ENCODE results near the gene CRHR2.
"Not testable (repeated sequence)": the region's sequence is repeated elsewhere in the genome, so short reads cannot be mapped to it uniquely, and the experiment has no call there.

CRHR2 gene

DNA sequence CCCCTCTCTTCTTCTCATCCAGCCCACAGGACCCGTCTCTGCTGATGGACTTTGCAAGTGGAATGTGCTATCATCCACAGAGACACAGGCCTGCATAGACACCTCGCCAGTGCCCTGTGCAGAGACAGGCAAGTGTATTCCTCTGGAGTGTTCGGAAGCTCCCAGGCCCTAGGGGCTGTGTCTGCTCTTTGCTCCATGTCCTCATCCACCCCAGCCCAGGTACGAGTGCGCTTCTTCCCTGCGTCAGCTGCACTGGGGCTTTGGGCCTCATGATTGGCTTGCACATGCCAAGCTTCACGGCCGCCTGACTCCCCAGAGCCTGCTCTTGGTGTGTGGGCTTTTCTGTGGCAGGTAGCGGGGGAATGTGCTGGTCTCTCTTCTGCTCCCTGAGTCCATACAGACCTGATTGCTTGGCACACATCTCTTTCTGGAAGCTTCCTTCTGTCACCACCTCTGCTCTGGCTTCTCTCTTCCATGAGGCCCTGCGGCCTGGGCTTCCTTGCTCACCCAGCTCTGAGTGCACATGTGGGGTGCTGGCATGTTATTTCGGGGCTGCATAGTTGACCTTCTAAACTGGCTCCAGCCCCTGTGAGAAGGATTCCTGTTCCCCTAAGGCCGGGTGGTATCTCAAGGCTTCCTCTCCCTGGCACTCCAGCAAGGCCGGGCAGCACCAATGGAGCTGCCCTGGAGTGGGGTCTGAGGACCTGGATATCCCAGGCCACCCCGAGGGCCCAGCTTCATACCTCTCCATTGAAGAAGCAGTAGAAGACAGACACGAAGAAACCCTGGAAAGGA, 27.8 kb downstream of the CRHR2 start:
- no peak for DNase-seq (ENCODE audit: low spot score)

DNA sequence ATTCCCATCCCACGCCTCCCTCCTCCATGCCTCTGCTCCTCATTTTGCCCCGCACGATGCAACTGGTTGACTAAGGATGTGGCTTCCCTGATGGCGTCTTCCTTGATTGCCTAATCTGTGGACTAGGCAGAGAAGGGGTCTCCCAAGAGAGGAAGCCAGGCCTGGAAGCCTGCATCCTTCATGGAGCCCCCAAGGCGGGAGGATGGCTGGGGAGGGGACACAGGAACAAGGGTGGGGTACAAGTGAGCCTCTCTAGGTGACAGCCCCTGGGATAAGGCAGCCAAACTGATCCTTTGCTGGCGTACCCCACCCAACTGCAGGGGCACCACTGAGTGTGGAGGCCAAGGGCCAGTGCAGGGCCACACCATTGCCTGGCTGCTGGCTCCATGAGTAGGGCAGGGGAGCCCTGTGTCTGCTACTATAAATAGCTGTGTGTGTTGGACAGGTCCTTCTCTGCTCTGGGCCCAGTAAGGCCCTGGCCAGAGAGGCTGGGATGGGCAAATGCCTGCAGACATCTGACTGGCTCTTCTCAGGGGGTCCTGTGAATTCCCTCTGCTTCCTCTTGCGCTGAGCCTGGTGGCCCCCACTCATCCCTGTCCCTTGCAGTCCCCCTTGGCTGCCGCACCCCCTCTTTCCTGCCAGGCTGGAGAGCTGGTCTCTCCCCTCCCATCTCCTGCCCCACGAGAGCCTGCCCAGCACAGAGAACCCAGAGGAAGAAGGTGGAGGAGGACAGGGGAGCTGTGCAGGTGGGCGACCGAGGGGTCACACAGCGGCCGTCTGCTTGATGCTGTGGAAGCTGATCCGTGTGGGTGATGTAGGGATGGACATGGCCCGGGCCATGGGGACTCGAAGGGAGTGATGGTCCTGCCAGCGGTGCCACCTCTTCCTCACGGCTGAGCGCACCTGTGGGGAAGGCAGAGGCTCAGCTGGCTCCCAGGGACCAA, 29.3 kb downstream of the CRHR2 start:
- DNase-seq (ENCODE audit: low spot score) = no peak

DNA sequence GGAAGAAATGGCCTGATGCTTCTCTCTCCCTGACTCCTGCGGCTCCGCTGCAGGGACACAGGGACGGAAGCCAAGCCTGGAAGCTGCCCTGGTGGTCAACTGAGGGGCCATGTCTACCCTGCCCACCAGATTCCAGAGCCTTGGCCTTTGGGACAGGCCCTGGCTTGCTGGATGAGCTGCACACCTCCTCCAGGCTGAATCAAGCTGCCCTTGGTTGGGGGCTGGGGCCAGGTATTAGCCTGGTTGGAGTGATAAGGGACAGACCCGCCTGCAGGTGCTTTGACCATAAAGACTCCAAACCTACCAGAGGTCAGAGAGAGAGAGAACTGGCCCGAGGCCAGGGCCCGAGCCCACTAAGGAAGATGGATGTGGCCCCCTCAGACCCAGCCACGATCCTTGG, 30.1 kb downstream of the CRHR2 start:
- no peak for DNase-seq (ENCODE audit: low spot score)

DNA sequence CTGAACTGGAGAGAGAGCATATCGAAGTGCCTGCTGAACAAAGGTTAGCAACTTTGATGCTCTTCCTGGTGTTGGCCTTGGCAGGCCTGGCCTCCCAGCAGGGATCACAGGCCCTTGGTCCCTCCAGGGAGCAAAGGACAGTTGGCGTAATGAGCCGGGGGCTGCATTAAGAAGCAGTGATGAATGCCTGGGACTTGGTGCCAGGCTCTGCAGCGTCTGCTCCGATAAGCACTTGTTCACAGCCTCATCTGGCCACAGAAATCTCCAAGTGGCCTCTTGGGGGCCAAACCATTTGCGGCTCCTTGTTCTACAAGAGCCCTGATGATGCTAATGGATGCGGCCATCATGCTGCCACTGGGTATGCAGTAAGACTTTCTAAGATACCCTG, 31.8 kb downstream of the CRHR2 start:
- DNase-seq (ENCODE audit: low spot score) = no peak

DNA sequence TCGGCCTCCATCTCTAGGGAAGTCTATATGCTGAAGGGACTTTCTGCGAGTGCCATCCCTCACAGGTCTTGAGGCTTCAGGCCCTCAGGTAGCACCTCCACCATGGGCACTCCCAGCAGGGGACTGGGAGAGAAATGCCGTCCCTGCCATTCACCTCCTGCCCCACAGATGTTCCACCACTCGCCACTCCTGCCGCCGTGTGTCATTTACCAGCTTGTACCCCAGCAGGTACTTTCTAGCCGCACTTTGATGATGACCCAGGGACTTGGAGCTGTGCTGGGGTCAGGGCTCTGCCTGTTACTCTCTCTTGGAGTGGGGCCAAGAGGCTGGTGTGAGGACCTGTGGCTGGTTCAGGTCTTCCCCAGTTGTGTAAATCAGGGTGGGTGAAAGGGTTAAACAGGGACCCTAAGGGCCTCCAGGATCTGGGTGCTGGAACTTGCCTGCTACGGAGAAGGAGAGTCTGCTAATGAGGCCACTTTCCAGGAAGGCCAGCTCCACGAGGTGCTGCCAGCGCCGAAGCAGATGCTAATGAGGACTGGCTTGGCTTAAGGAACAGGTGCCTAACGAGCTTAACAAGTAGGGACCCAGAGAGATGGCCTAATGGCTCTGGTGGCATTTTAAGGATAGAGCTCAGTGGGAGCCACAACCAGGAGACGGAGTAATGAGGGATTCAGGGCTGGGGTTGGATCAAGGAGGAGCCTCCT, 32.4 kb downstream of the CRHR2 start:
- no peak for DNase-seq (ENCODE audit: low spot score)

DNA sequence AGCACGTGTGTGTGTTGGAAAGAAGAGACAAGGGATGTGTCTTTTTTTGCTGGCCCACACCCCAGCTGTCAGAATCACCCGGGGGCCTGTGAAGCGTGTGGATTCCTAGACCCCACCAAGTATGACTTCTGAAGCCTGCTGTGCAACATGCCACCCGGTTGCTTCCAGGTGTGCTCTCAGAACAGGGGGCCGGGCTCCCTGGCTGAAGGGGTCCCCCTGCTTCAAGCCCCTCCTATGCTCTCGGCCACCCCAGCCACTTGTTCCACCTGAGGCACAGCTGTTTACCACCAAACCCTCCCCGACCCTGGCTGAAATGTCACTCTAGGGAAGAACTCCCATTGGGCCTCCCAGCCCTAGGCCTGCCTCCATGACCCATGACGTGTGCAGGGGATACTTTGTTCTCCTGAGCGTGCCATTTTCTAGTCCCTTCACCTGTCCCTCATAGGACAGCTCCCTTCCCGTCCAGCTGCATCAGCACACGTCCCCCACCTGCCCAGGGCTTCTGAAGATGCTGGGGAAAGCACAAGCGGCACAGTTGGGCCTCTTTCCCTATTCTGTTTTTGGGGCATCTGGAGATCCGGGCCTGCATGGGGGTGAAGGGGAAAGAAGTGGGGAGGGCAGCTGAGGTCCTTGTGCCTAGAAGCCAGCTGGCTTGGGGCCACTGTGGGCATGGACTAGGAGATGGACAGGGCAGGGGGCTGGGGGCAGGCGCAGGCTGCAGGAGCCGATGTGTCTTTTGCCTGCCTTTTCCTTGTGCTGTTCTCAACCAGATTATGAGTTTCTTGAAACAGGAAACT, 33.3 kb downstream of the CRHR2 start:
- no peak for DNase-seq (ENCODE audit: low spot score)

DNA sequence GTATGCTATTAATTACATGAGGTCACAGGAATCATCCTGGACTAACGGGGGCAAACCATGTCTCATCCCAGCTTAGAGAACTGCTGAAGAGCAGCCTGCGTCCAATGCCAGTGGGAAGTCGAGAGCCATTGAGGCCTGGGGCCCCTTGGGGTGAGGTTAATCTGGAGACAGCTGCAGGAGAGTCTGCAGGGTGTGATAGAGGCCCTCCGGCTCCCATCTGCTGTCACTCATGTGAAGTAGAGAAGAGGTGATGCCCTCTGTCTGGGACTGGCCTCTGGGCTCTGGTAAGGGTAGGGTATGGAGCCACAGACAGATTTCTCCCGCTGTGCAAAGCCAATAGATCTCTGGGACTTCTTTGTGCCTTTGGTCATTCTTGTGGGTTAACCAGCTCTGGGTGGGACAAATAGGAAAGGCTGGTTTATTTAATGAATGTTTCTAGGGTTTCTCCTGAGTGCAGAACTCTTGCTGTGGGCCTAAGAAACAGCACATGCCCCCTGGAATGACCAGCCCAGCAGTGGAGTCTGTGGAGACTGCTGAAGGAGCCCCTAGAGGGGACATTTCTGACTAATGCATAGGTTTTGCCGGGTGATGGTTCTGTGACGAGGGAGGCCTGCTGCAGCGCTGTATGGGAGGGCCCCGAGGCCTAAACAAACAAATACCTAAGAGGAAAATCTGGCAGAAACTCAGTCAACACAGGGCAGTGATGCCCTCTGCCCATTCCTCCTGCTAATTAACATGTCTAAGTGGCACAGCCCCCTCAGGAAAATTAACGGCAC, 34.5 kb downstream of the CRHR2 start:
- no peak for DNase-seq (ENCODE audit: low spot score)

DNA sequence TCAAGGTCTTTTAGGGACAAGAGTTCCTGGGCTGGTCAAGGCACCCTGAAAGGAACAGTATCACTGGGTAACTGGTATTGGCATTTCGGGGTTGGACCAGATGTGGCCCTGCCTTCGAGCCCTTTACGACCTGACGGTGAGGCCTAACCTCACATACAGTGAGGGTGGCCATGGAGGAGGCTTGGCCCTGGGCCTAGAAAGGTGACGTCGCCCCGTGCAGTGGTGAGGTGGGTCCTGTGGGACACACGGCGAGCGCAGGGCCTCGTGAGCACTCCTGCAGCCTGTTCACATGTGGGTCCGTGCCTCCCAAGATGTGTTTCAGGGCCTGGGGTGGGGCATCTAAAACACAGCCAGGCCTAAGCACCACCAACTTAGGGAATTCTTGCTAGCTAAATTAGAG, 36.1 kb downstream of the CRHR2 start:
- DNase-seq (ENCODE audit: low spot score) = no peak

DNA sequence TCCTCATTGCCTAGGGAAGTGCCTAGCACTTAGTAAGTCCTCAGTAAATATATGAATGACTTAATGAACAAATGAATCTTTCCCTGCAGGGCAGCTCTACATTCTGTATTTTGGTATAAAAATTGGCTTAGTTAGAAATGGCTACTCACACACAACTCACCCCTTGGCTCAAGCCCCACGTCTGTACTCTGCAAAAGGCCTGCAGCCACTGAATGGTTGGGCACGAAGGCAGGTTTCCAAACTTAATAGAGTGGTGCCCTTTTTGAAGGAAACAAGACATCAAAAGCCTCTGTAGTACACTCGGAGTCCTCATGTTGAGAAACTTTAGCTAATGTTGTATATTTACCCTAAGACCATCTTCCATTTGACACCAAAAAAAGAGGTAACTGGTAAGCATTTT, 36.6 kb downstream of the CRHR2 start:
- DNase-seq (ENCODE audit: low spot score) = no peak

DNA sequence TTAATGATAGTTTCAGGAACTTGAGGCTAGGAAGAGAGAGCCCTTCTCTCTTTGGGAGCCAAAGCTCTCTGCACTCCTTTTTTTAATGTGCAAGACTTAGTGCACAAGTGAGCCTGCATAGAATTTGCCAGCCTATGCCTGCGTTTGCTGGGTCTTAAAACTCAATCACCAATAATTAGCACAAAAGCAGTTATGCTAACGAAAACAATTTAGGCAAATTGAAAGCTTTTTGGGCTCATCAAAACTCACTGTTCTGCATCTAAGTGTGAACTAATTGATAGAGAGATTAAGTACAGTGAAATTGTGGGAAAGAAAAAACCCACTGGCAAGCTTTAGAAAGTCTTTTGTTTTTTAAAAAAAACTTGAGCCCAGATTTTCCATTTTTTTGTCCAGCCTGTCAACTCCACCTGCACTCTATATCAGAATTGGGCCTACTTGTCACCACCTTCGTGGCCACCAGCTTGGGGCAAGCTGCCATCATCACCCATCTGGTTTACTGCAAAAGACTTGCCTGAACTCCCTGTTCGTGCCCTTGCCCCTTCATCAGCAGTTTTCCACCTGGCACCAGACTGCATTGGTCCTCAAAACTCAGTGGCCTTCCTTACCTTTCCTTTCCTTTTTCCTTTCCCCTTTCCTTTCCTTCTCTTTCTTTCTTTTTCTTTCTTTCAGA, 37.8 kb downstream of the CRHR2 start:
- no peak for DNase-seq (ENCODE audit: low spot score)

DNA sequence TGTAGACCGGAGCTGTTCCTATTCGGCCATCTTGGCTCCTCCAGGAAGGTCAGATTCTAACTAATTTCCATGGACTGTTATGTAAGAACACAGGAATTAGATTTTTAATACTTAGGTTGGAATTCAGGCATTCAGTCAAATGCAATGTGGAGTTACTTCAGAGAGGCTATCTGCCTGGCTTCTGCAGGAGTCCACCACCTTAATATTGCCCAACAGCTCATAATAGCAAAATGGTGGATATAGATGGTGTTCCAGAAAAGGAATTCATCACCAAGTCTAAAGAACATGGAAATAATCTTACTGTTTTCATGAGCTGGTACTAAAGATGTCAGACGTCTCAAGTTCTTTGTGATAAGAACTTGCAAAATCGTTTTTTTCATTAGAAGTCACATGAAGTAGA, 39.5 kb downstream of the CRHR2 start:
- no peak for DNase-seq (ENCODE audit: low spot score)

DNA sequence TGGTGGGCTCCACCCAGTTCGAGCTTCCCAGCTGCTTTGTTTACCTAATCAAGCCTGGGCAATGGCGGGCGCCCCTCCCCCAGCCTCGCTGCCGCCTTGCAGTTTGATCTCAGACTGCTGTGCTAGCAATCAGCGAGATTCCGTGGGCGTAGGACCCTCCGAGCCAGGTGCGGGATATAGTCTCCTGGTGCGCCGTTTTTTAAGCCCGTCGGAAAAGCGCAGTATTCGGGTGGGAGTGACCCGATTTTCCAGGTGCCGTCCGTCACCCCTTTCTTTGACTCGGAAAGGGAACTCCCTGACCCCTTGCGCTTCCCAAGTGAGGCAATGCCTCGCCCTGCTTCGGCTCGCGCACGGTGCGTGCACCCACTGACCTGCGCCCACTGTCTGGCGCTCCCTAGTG, 39.9 kb downstream of the CRHR2 start:
- DNase-seq (ENCODE audit: low spot score) = not testable (repeated sequence)

DNA sequence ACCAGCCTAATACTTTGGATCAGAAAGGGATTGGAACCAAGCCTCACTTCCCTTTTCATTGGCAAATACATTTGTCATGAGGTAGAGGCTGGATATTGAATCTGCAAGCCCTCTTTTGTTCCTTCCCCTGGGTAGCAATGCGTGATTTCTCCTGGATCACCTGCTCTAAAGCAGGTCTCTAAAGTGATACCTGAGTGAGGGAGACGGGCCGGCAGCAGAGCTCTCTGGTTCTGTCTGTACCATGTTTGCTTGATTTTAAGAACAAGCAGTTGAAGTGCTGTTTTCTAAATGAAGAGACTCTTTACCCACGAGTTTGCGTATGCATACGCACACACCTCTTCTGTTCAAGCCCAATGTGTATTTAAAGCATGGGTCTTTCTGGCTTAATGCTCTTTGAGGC, 46.5 kb downstream of the CRHR2 start:
- DNase-seq (ENCODE audit: low spot score) = no peak

DNA sequence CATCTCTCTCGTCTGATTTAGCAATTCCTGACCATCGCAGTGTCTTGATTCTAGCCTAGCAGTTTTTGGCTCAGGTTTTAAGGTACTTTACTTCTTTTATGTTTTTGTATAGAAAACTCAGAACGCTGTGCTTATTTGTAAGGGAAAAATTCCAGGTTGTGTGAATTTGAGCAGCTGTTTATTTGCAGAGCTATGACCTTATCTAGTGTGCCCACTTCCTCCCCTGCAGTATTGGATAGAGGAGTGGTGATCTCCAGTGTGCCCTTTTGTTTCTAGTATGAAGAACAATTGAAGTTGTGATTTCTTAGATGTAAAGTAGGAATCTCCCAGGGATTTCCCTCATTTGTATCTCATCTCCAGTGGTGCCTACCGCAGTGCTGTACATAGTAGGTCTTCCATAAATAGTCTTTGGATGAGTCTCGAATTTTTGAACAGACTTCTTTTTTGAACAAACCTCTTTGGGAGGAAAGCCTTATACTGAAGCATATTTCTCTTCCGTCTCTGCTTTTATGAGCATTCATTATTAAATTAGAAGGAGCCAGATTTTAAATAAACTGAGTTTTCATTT, 47.5 kb downstream of the CRHR2 start:
- DNase-seq (ENCODE audit: low spot score) = no peak

DNA sequence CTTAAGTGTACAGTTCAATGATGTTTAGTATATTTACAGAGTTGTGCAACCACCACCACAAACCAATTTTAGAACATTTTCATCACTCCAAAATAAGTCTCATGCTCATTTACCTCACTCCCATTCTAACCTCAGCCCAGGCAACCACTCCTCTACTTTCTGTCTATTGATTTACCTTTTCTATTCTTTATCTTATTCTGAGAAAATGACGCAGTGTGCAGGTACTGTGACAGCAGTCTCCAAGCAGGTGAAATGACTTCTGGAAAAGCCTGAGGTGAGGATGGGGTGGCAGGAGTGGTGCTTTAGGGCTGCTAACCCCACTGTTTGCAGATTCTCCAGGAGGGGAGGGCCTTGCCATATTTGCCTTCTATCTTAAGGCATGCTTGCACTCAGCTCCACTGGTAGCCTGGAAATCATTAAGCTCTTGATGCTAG, 48.0 kb downstream of the CRHR2 start:
- no peak for DNase-seq (ENCODE audit: low spot score)

DNA sequence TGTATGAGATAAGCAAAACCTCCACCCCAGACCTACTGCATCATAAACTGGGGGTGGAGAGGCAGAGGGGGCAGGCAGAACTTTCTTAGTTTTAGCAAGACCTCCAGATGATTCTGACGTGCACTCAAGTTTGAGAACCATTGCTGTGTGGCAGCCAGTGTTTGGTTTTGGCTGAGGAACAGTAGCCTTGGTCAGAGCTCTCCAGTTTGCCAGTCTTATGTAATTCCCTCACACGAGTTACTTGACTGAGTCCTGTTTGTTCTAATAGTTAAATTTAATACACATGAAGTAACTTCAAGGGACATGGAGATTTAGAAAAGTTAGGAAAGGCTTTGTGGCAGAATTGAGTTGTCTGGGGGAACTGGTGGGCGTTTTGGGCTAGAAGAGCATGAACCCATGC, 49.0 kb downstream of the CRHR2 start:
- no peak for DNase-seq (ENCODE audit: low spot score)

DNA sequence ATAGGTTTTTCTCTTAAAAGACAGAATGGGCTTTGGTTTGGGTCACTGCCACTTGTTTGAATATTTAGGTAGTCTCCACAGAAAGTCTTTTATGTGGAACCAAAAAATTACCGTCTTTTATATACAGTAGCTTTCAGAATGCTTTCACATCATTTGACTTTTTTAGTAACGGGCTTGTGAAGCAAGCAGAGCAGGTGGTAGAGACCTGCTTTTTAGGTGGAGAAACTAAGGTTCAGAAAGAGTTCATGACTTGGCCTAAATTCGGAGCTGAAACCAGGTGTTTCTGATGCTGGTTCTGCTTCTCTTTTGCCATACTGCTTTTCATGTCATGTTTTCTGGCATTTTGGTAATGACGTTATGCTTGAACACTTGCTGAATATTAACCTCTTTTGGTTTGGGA, 51.3 kb downstream of the CRHR2 start:
- no peak for DNase-seq (ENCODE audit: low spot score)

DNA sequence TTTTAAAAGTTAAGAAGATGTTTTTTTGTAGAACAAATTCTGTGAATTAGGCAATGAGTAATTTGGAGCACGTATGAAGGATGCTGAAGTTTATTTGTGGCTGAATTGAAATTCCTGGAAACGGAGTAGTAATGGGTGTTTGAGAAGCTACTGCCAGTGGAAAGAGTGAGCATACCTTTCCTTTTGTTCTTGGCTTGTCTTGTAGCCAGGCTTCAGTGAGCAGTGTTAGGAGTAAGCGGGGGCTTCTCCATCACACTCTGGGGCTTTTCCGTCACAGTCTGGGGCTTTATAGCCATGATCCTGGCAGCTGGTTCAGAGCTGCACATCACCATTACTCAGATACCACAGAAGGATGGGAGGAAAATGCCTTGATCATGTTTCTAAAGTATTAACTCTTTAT, 55.2 kb downstream of the CRHR2 start:
- no peak for DNase-seq (ENCODE audit: low spot score)

DNA sequence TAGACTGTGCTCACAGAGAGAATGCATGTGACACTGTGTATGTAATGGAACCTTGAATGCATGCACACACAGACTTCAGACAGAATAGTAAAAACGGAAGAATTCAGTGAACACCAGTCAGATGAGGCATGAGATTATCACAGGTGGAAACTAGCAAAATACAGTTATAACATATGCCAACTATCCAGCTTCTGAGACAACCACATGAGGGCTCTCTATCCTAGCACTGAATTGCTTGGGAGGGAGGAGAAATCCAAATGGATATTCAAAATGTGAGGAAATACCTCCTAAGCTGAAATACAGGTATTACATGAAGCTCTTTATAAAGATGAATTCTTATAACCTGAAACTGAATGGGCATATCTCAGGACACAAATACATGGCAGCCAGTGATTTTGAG, 57.0 kb downstream of the CRHR2 start:
- DNase-seq (ENCODE audit: low spot score) = no peak

DNA sequence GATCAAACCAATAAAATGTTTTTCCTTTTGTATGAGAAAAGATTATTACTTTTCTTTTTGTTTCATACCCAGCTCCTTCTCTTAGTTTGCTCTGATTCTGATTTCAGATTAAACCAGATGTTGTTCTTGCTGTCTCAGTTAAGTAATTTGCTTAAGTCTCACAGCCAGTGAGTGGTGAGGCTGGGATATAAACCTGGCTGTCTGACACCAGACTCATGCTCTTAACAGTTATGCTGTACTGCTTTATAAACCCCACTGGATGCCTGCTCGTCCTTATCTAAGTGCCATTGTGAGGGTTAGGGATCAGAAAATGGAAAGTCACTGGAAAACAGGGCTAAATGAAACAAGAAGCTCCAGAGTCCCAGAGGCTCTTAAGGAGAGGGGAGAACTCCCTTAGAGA, 63.3 kb downstream of the CRHR2 start:
- no peak for DNase-seq (ENCODE audit: low spot score)
